ENCODE measurements around the gene RNF25.

DNA sequence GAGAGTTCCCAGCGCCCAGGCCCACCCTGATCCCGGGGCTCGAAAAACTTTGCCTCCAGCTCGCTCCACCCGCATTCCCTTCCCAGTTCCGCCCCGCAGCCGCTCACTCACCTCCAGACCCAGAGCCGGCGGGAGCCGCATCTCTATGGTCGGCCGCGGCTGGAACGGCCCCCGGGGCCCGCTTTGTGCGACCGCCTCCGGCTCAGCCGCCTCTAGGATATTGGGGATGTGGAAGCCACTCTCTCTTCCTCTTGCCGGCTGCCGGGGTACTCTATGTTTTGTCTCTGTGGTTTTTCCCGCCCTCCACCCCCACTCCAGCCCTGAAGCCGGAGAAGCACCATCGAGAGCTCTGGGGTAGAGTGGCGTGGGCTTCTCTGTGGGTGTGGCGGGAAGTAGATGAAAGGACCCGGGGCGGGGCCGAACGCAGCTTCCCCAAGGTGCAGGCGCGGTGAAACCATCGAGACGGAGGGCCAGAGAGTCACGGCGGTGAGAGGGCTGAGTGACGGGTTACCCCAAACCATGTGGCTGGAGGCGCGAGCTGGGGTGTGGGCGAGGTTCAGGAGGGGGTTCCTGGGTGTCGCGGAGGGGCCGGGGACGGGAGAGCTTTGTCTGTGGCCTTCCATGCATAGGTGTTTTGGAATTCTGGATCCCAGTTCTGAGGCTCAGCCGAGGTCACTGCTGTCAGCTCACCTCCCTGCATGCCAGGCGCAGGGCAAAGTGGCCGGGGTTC, 12.4 kb downstream of the RNF25 start, which contains the start of the genes BCS1L and ZNF142:
- TF ChIP-seq, protein P1, sequence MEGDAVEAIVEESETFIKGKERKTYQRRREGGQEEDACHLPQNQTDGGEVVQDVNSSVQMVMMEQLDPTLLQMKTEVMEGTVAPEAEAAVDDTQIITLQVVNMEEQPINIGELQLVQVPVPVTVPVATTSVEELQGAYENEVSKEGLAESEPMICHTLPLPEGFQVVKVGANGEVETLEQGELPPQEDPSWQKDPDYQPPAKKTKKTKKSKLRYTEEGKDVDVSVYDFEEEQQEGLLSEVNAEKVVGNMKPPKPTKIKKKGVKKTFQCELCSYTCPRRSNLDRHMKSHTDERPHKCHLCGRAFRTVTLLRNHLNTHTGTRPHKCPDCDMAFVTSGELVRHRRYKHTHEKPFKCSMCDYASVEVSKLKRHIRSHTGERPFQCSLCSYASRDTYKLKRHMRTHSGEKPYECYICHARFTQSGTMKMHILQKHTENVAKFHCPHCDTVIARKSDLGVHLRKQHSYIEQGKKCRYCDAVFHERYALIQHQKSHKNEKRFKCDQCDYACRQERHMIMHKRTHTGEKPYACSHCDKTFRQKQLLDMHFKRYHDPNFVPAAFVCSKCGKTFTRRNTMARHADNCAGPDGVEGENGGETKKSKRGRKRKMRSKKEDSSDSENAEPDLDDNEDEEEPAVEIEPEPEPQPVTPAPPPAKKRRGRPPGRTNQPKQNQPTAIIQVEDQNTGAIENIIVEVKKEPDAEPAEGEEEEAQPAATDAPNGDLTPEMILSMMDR (tag by site-specific recombination; IDR thresholded peaks at IDR 0.05): no peak
- TF ChIP-seq ZNF510 (tag by site-specific recombination; IDR thresholded peaks at IDR 0.05; ENCODE audit: insufficient replicate concordance) (no peak), ZNF324 (tag by site-specific recombination; IDR thresholded peaks at IDR 0.05) (no peak), ZNF629 (tag by site-specific recombination; IDR thresholded peaks at IDR 0.05) (peak; percentile 47)
- TF ChIP-seq, protein P2, sequence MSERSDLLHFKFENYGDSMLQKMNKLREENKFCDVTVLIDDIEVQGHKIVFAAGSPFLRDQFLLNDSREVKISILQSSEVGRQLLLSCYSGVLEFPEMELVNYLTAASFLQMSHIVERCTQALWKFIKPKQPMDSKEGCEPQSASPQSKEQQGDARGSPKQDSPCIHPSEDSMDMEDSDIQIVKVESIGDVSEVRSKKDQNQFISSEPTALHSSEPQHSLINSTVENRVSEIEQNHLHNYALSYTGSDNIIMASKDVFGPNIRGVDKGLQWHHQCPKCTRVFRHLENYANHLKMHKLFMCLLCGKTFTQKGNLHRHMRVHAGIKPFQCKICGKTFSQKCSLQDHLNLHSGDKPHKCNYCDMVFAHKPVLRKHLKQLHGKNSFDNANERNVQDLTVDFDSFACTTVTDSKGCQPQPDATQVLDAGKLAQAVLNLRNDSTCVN (tag by site-specific recombination; optimal IDR thresholded peaks at IDR 0.05): peak; percentile 38
- TF ChIP-seq, protein P3, sequence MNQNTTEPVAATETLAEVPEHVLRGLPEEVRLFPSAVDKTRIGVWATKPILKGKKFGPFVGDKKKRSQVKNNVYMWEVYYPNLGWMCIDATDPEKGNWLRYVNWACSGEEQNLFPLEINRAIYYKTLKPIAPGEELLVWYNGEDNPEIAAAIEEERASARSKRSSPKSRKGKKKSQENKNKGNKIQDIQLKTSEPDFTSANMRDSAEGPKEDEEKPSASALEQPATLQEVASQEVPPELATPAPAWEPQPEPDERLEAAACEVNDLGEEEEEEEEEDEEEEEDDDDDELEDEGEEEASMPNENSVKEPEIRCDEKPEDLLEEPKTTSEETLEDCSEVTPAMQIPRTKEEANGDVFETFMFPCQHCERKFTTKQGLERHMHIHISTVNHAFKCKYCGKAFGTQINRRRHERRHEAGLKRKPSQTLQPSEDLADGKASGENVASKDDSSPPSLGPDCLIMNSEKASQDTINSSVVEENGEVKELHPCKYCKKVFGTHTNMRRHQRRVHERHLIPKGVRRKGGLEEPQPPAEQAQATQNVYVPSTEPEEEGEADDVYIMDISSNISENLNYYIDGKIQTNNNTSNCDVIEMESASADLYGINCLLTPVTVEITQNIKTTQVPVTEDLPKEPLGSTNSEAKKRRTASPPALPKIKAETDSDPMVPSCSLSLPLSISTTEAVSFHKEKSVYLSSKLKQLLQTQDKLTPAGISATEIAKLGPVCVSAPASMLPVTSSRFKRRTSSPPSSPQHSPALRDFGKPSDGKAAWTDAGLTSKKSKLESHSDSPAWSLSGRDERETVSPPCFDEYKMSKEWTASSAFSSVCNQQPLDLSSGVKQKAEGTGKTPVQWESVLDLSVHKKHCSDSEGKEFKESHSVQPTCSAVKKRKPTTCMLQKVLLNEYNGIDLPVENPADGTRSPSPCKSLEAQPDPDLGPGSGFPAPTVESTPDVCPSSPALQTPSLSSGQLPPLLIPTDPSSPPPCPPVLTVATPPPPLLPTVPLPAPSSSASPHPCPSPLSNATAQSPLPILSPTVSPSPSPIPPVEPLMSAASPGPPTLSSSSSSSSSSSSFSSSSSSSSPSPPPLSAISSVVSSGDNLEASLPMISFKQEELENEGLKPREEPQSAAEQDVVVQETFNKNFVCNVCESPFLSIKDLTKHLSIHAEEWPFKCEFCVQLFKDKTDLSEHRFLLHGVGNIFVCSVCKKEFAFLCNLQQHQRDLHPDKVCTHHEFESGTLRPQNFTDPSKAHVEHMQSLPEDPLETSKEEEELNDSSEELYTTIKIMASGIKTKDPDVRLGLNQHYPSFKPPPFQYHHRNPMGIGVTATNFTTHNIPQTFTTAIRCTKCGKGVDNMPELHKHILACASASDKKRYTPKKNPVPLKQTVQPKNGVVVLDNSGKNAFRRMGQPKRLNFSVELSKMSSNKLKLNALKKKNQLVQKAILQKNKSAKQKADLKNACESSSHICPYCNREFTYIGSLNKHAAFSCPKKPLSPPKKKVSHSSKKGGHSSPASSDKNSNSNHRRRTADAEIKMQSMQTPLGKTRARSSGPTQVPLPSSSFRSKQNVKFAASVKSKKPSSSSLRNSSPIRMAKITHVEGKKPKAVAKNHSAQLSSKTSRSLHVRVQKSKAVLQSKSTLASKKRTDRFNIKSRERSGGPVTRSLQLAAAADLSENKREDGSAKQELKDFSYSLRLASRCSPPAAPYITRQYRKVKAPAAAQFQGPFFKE (tag by site-specific recombination; IDR thresholded peaks at IDR 0.05; ENCODE audit: borderline replicate concordance): no peak
- TF ChIP-seq, protein P4, sequence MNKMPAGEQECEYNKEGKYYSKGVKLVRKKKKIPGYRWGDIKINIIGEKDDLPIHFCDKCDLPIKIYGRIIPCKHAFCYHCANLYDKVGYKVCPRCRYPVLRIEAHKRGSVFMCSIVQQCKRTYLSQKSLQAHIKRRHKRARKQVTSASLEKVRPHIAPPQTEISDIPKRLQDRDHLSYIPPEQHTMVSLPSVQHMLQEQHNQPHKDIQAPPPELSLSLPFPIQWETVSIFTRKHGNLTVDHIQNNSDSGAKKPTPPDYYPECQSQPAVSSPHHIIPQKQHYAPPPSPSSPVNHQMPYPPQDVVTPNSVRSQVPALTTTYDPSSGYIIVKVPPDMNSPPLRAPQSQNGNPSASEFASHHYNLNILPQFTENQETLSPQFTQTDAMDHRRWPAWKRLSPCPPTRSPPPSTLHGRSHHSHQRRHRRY (tag by site-specific recombination; IDR thresholded peaks at IDR 0.05): no peak
